GM08714 (cell line): ENCODE measurements around the gene MAD2L1BP.
"Not testable (repeated sequence)": the region's sequence is repeated elsewhere in the genome, so short reads cannot be mapped to it uniquely, and the experiment has no call there.

Experiments used
- H3K4me3 ChIP-seq: fragments of 200-500 bp; sonication (Bioruptor generic); 2 replicates; pipeline ENCODE4 v1.5.1; 2014; ENCODE audit warnings: mild to moderate bottlenecking, low read length, inconsistent platforms
- ZNF274 ChIP-seq: IDR thresholded peaks from 2 replicates; pipeline ENCODE4 v1.6.1; 2012; ENCODE audit warnings: mild to moderate bottlenecking, low read depth, low read length

The MAD2L1BP gene

GRCh38 chr6:43635387-43636307, at the start of gene MAD2L1BP:
MAD2L1BP (plus strand) TSS chr6:43635840; CDS start chr6:43635876, 36 bp downstream.
- H3K4me3 ChIP-seq = peak within 1 kb of the TSS; percentile 87
- no peak for TF ChIP-seq ZNF274

- TF ChIP-seq ZNF274 = no peak
- no peak overlapping the region for H3K4me3 ChIP-seq
Measured at GRCh38 chr6:43588194-43588593, 47.4 kb upstream of the MAD2L1BP start.

- H3K4me3 ChIP-seq = not testable (repeated sequence)
Measured at GRCh38 chr6:43589564-43589963, 46.1 kb upstream of the MAD2L1BP start.

- no peak overlapping the region for H3K4me3 ChIP-seq
- TF ChIP-seq ZNF274 = no peak
Measured at GRCh38 chr6:43593938-43594337, 41.7 kb upstream of the MAD2L1BP start.

- no peak overlapping the region for H3K4me3 ChIP-seq
- no peak for TF ChIP-seq ZNF274
Measured at GRCh38 chr6:43600595-43600994, 35.0 kb upstream of the MAD2L1BP start.

GRCh38 chr6:43604174-43604573, 31.5 kb upstream of the MAD2L1BP start:
- no peak for TF ChIP-seq ZNF274
- no peak overlapping the region for H3K4me3 ChIP-seq

- TF ChIP-seq ZNF274 = no peak
- no peak overlapping the region for H3K4me3 ChIP-seq
Measured at GRCh38 chr6:43606019-43606418, 29.6 kb upstream of the MAD2L1BP start.

- no peak overlapping the region for H3K4me3 ChIP-seq
- no peak for TF ChIP-seq ZNF274
Measured at GRCh38 chr6:43608310-43608763, 27.3 kb upstream of the MAD2L1BP start.

GRCh38 chr6:43608807-43609206, 26.8 kb upstream of the MAD2L1BP start:
- no peak for TF ChIP-seq ZNF274
- H3K4me3 ChIP-seq = no peak overlapping the region

GRCh38 chr6:43609402-43609801, 26.2 kb upstream of the MAD2L1BP start:
- TF ChIP-seq ZNF274 = no peak

GRCh38 chr6:43610431-43610830, 25.2 kb upstream of the MAD2L1BP start:
- TF ChIP-seq ZNF274 = no peak
- no peak overlapping the region for H3K4me3 ChIP-seq

More at GRCh38 chr6:43609402-43609801, 26.2 kb upstream of the MAD2L1BP start:
- H3K4me3 ChIP-seq = no peak overlapping the region

GRCh38 chr6:43613721-43614395, 21.8 kb upstream of the MAD2L1BP start:
- TF ChIP-seq ZNF274 = no peak
- no peak overlapping the region for H3K4me3 ChIP-seq

- TF ChIP-seq ZNF274 = no peak
- H3K4me3 ChIP-seq = no peak overlapping the region
Measured at GRCh38 chr6:43614396-43614730, 21.3 kb upstream of the MAD2L1BP start.

- no peak for TF ChIP-seq ZNF274
- H3K4me3 ChIP-seq = no peak overlapping the region
Measured at GRCh38 chr6:43616725-43617472, 18.7 kb upstream of the MAD2L1BP start.
